Measurements from ENCODE around the gene TMEM151A.

Gene TMEM151A

DNA sequence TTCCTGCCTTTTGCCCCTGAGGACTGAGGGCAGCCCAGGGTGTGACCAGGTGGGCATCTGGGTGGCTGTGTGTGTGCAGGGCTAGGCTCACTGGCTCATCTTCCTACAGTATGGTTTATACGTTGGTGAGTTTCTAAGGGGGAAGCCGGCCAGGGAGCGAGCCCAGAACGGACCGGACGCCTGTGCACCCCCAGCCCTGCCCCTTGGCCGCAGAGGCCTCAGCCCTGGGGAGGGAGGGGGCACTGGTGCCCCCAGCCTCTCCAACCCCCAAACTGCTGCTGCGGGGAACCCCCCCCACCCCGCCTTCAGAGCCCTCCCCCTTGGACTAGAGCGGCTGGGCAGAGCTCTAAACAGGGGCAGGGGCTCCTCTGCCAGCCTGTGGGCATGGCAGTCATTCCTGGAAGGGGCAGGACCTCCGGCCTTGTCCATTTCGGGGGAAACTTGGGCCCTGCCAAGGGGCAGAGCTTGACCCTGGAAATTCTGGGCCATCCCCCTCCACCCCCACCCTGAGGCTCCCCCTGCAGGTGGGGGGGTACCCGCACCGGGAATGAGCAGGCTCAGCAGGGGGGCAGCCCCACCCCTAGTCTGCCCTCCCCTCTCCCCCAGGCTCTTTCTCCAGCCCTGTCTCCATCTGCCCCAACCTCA, 8.1 kb upstream of the TMEM151A start:
- no peak for DNase-seq

DNA sequence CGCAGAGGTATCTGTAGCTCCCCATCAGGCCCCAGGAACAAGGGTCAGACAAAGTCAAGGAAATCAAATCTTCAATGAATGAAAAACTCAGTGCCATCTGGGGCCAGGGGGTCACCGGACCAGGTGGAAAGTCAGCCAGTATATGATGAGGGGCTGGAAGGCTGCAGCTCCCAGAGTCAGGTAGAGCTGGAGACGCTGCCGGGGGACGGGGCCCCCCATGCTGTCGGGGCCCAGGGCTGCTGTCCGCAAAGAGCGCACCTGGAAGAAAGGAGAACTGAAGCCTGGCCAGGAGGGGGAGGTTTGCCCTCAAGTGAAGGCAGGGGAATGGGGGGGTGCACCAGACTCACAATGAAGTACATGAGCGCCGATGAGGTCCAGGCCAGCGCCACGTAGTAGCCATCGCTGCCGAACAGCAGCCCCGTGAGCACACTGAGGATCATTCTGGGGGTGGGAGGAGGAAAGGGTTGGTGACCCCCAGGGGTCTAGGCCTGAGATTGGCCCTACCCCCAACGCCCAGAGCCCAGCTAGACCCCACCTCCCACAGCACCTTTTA, 7.1 kb upstream of the TMEM151A start:
- DNase-seq, result no peak

DNA sequence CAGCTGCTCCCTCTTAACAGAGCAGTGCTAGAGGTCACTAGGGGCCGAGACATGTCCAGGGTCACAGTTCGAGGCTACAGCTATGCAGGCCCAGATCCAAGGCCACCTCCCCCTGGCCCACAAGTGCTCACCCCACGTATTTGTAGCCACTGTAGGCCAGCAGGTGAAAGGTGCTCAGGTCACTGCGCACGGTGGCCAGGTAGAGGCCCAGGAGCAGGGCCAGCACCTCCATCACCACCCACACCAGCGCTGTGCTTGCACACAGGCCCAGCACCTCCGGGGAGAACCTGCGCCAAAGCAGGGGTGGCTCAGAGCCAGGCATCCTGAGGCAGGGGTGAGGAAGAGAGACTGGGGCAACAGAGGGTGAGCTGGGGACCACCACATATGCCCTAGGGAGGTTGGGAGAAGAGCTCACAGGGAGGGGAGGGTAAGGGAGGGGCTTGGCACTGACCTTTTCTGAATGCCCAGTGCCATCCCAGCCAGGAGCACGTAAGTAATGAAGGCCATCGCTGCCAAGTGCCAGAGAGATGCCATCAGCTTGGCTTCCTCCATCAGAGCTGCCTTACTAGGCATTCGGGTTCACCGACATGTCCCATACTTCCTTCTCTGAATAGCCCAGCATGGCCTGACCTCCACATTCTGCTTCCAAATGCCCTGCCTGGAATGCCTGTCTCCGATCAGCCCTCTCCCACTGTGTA, 6.3 kb upstream of the TMEM151A start:
- no peak for DNase-seq

DNA sequence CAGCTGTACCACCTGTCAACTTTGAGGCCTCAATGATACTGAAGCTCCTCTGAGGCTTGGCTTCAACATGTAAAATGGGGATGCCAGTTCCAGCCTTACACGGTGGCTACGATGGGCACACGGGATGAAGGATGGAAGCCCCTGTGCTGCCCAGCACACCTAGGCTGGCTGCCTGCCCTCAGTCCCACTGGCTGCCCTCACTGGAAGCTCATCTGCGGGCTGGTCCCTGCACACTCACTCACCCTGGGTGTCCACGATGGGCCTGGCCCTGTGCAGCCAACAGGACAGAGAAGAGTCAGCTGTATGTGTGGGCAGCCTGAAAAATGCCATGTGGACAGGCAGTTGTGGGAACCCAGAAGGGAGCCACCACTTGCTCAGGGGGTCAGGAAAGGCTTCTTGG, 5.0 kb upstream of the TMEM151A start:
- no peak for DNase-seq

DNA sequence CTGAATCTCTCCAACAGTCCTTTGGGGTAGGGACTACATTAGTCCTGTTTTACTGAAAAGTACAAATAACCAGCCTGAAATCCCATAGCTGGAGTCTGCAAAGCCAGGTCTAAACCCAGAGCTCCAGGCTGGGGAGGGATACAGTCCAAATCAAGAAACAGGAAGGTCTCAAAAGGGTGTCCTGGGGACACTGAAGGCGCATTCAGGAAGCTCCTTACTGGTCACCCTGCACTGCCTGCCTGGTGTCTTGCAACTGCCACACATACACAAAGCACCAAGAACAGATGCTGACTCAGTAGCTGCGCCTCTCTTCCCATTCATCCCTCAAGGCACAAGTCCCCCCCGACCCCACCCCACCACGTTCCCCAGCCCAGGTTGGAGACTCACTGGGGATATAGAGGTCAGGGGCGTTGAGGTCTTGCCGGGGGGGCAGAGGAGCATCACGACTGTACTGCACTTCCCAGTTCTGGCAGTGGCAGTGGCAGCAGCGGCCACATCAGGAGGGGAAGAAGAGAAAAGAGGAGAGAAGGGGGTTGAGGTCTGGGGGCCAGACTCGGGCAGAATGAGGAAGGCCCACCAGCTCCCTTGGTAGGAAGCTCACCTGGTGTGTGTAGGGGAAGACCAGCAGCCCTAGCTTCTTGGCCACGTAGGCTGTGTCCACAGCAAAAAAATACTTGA, 4.3 kb upstream of the TMEM151A start:
- no peak for DNase-seq

DNA sequence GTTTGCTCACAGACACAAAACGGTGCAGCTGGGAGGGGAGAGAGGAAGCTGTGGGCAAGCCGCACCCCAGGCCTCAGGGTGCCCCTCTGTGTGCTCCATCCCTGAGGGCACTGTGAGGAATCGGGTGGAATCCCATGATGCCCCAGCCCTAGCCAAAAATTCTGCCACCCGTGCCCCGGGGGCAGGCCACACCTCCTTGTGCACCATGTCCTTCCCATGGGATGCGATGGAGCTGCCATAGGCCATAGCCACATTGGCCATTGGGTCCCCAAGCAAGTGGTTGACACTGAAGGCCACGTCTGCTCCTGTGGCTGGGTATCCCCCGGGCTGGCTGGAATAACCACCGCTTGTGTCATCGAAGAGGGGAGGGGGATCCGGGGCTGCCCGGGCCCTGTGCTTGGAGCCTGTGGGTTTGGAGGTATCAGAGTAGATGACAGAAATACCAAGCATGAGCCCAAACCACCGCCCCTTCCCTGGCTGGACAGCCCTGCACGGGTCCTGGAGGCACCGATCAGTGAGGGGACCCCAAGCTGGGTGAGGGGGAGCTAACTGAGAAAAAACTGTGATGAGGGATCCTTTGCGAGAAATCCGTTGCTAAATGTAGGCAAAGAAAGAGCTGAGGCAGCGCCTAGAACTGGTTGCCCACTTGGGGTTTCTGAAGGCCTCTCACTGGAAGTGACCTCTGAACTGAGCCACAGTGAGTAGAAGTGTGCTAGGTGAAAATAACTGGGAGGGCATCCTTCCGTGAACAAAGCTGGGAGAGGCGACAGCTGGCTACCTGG, 3.6 kb upstream of the TMEM151A start:
- DNase-seq, result no peak

DNA sequence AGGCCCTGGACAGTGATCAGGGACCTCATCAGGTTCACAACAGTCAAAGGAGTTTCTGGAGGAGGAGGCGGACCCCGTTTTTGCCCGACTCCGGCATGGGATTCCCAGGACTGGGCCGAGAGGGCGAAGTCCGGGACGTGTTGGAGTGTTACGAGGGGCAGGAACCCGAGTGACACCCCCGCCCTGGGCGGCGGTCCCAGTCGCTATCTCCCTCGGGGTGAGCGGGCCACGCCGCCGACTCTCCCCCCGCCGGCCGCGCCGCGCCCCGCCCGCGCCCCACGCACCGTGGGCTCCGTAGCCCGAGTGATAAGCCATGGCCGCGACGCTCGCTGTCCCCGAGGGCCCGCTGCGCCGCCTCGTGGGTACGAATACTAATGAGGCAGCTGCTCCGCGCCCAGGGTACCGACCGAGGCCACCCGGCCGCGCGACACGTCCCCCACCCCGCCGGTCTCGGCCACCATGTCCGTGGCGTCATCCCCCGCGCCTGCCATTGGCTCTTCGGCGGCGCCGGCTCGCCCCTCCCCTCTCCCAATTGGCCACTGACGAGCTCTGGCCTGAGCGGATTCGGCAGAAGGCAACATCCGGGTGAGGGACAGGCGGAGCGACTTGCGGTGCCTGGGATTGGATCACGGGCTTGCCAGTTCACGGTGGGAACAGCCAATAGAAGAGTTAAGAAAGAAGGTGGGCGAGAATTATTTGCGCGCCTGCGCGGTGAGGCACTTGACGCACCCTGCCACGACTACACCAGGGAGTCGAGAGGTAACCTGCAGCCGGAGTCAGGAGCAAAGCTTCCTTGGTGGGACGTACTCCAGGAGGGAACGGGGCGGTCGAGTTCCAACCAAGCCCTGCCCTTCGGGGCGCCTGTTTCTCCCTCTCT, 2.8 kb upstream of the TMEM151A start, which contains the start of gene YIF1A:
Gene YIF1A (minus strand): TSS at position 473 of the 877 bp plus-strand sequence. CDS start 158 bp downstream, at position 315.
- peak; percentile 95 for DNase-seq

DNA sequence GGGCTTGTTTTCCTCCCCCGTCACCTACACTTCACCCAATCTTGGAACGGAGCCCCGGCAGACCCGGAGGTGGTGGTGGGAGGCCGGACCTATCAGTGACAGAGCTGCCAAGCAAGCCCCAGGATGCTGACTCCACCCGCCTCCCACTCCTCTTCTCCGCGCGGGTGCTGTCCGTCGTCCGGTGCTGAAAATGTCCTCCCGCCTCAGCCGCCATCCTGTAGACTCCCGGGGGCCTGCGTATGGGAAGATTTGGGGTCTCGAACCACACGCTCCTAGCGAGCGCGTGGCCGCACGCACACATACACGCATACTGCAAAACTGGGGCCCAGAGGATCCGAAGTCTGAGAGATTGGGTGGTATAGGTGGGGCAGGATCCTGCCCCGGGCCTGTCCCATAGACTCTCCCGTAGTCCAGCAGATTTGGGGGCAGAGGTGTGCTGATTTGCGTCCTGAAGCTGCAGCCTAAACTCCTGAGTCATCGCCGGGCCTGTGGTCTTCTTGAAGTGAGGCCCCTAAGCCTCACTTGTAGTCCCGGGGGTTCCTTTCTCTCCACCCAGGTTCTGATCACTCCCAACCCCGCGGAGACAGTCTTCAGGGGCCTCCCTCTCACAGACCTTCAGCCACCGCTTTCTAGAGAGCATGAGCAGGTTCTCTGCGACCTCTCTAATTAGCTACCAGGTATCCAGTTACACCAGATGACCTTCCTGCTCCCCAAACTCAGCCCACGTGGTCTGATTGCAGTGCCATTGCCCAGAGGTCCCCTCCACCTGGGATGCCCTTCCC, 2.0 kb upstream of the TMEM151A start:
- peak; percentile 79 for DNase-seq

DNA sequence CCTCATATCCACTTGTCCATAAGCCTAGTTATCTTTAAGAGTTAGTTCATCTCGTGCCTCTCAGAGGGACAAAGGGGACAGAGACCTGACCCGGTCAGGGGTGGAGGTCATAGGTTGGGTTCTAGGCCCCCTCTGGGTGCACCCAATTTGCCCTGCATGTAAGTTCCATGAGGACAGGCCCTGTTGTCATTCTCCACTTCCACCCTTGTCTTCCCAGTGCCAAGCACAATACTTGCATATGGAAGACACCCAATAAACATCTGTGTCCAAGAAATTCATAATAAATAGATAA, 1.4 kb upstream of the TMEM151A start:
- no peak for DNase-seq

DNA sequence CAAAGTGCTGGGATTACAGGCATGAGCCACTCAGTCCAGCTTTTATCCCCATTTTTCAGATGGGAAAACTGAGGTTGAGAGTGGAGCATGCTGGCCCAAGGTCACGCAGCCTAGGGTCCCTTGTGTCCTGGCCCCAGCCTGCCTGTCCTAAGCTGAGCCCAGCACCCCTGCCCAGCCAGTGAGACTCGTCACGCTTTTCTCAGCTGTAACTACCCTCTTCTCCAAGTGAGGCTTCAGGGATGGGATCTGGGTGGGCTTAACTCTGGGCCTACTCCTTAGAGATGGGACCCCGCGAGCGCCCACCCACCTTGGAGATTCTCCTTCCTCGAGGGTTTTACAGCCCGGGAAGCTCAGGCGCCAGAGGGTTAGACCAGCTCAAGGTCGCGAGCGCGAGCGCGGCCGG, 390 bp upstream of the TMEM151A start:
- no peak for DNase-seq

DNA sequence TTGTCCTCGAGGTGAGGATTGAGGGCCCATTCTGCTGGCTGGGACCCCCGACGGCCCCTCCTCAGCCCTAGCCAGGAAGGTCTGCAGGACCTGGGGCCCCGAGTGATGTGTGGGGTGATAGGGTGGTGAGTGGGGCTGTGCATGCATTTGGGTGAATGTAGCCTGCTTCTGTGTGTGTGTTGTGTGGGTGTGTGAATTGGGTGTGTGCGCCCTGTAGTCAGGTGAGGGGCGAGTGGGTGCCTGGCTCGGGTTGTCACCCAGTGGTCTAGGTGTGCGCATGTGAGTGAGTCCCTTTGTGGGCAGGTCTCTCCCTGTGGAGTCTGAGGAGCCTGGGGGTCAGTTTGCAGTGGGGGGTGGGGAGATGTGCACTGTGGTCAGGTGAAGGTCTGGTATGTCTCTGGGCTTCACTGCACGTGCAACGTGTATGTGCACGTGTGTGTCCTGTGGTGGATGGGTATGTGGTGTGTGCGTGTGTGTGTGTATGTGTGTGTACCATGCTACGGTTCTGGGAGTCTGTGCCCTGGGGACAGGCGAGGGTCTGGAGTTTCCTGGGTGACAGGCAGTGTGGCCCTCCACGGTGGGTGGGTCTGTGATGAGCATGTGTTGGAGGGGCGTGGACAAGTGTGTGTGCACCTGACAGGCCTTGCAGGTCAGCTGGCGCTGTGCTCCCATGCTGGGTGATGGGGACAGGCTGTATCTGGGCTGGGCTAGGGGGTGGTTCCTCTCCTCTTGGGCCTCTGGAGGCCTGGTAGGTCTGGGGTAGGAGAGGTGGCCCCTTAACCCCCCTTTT, 1.0 kb downstream of the TMEM151A start:
- no peak for DNase-seq

DNA sequence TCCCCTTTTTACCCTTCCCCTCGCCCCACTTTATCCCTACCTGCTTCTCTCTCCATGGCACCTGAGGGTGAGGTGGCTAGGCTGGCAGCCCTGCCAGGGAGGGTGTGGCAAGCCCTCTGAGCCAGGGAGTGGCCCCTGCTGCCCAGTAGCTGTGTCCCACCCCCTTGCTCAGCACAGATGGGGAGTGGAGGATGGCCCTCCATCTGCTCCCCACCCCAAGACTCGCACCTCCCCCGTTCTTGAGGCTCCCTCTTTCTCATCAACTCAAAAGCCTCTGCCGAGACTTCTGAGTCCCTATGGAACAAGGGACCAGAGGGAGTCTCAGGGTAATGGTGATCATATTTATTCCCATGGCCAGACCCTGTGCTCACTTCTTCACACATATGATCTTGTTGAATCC, 1.7 kb downstream of the TMEM151A start:
- DNase-seq, result no peak

DNA sequence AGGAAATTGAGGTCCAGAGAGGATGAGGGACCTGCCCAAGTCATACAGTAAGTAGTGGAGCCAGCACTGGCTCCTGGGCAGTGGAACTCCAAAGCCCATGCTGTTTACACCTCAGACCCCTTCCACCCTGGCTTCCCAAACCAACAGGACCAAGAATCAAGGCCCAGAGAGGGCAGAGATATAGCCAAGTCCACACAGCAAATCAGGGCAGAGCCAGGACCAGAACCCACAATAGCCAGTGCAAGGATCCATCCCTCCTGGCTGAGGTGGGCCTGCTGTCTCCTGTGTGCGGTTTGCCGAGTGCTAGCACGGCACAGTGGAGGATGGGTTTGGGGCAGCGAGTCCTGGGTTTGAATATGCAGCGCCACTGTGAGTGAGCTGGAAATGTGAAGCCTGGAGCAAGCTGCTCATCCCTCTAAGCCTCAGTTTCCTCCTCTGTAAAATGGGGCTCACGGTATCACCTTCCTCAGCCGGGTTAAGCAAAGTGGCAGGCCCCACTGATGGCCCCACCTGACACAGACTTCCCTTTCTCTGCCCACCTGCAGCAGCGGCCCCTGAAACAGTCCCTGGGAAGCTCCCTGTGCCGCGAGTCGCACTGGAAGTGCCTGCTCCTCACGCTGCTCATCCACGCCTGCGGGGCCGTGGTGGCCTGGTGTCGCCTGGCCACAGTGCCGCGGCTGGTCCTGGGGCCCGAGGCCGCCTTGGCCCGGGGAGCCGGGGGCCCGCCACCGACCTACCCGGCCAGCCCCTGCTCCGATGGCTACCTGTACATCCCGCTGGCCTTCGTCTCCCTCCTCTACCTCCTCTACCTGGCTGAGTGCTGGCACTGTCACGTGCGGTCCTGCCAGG, 2.3 kb downstream of the TMEM151A start:
- DNase-seq, result no peak

DNA sequence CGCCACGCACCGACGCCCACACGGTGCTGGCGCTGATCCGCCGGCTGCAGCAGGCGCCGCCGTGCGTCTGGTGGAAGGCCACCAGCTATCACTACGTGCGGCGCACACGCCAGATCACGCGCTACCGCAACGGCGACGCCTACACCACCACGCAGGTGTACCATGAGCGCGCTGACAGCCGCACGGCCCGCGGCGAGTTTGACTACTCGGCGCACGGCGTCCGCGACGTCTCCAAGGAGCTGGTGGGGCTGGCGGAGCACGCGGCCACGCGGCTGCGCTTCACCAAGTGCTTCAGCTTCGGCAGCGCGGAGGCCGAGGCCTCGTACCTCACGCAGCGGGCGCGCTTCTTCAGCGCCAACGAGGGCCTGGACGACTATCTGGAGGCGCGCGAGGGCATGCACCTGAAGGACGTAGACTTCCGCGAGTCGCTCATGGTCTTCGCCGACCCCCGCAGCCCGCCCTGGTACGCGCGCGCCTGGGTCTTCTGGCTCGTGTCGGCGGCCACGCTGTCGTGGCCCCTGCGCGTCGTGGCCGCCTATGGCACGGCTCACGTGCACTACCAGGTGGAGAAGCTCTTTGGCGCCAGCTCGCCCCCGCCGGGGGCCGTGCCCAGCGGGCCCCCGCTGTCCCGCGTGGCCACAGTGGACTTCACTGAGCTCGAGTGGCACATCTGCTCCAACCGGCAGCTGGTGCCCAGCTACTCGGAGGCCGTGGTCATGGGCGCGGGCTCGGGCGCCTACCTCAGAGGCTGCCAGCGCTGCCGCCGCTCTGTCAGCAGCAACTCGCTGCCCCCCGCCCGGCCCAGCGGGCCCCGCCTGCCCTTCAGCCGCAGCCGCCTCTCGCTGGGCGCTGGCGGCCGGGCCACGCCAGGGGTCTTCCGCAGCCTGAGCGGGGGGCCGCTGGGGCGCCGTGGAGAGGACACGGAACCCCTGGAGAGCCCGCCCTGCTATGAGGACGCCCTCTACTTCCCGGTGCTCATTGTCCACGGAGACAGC, 3.2 kb downstream of the TMEM151A start:
- no peak for DNase-seq

DNA sequence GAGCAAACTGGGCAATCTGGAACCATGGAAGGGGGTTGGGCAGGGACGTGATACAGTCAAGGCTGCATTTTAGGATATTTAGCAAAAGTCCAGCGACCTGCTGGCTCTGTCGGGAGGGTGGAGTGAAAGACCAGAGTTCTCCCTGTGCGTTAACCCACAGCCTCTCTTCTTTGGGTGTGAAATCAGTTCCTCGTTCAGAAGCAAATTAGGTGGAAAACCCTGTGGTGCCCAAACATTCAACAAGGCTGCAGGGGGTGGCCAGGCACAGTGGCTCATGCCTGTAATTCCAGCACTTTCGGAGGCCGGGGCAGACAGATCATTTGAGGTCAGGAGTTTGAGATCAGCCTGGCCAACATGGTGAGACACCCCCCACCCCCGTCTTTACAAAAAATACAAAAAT, 5.9 kb downstream of the TMEM151A start:
- no peak for DNase-seq

DNA sequence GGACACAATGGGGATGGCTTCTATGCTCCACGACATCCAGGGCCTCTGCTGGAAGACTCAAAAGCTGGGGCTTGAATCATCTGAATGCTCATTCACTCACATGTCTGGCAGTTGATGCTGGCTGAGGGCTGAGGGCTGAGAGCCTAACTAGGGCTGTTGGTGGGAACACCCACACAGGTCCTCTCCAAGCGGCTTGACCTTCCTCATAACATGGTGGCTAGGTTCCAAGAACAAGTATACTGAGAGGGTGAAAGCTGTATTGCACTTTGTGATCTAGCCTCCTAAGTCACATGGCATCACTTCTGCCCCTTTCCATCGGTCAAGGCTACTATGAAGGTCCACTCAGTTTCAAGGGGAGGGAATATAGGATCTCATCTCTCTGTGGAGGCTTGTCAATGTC, 7.5 kb downstream of the TMEM151A start:
- DNase-seq, result no peak

DNA sequence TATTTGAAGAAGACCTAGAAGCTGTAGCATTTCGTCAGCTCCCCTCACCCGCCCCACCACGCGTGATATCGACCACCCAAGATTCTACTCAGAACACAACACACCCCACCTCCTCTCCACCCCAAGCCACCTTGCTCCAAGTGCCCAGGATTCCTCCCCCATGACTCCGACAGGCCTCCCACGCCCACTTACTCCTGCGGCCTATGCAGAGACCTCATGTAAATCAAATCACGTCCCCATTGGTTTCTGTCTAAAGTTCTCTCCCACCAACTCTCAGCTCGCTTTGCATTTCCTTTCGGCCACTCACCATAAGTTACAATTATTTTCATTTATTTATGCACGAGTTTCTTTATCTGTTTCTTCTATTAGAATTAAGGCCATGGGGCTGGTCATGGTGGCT, 11.0 kb downstream of the TMEM151A start:
- no peak for DNase-seq

DNA sequence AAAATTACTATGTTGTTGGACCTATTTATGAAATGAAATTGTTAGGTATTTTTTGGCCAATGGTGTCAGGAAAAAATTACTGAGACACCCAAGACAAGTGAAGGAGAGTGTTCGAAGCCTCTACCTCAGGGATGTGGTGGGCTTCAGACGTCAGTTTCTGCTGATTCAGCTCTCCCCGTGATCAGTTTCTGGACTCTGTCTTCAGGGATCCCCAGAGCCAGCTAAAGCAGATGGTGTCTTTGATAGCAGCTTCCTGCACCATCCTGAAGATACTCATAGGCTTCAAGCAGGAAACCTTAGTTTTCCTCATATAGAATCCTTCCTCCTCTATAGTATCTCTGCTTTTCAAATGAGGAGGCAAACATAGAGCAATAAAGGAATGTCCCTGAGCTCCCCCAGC, 17.8 kb downstream of the TMEM151A start:
- no peak for DNase-seq

Measured in stimulated activated CD4-positive, alpha-beta T cell treated with anti-CD3 and anti-CD28 coated beads, Interleukin-12 subunit alpha, Interleukin-12 subunit beta, amount 100 ng/mL, for 4 hours (primary cell).